KMS-11 (cell line): ENCODE data around the gene DNASE1.

Source experiments
- H2AFZ ChIP-seq: fragments of 200-600 bp; sonication (generic); 2 replicates; pipeline ENCODE4 v1.6.1; 2016; ENCODE audit warnings: antibody characterized with exemption, mixed run types, low read depth
- H3K27ac ChIP-seq: fragments of 200-600 bp; sonication (generic); 2 replicates; pipeline ENCODE4 v1.6.1; 2016; ENCODE audit warnings: mild to moderate bottlenecking, mixed run types
- H3K27me3 ChIP-seq: fragments of 200-600 bp; sonication (generic); 2 replicates; pipeline ENCODE4 v1.6.1; 2017; ENCODE audit warnings: mild to moderate bottlenecking, low read depth, mixed run types, moderate library complexity; ENCODE audit not compliant: insufficient read depth
- H3K36me3 ChIP-seq: fragments of 200-600 bp; sonication (generic); 2 replicates; pipeline ENCODE4 v1.6.1; 2017; ENCODE audit warnings: mild to moderate bottlenecking, mixed run types; ENCODE audit not compliant: insufficient read depth
- H3K4me1 ChIP-seq: fragments of 200-600 bp; sonication (generic); 2 replicates; pipeline ENCODE4 v1.6.1; 2016; ENCODE audit warnings: mild to moderate bottlenecking, low read depth, mixed run types; ENCODE audit not compliant: poor library complexity, severe bottlenecking
- H3K4me2 ChIP-seq: fragments of 200-600 bp; sonication (generic); 2 replicates; pipeline ENCODE4 v1.7.0; 2016; ENCODE audit warnings: mild to moderate bottlenecking, mixed run types
- H3K4me3 ChIP-seq: fragments of 200-600 bp; sonication (generic); IDR thresholded peaks from 2 replicates; pipeline ENCODE4 v1.6.1; 2017; ENCODE audit warnings: low read depth, low read length, mixed read lengths; ENCODE audit not compliant: insufficient read depth
- H3K79me2 ChIP-seq: fragments of 200-600 bp; sonication (generic); 2 replicates; pipeline ENCODE4 v1.6.1; 2016; ENCODE audit warnings: low read depth, mixed run types; ENCODE audit not compliant: insufficient read depth
- H3K9ac ChIP-seq: fragments of 200-600 bp; sonication (generic); 2 replicates; pipeline ENCODE4 v1.6.1; 2016; ENCODE audit warnings: mild to moderate bottlenecking, mixed run types
- H4K20me1 ChIP-seq: fragments of 200-600 bp; sonication (generic); 2 replicates; pipeline ENCODE4 v1.6.1; 2016; ENCODE audit warnings: mild to moderate bottlenecking, mixed run types; ENCODE audit not compliant: insufficient read depth
- TF ChIP-seq, protein P1 (sequence below): fragments of 200-600 bp; sonication (generic); conservative IDR thresholded peaks from 2 replicates; pipeline ENCODE4 v1.6.1; 2017; ENCODE audit warnings: low read depth, mild to moderate bottlenecking, antibody characterized with exemption, low read length, moderate library complexity, mixed read lengths

DNASE1 gene

DNA sequence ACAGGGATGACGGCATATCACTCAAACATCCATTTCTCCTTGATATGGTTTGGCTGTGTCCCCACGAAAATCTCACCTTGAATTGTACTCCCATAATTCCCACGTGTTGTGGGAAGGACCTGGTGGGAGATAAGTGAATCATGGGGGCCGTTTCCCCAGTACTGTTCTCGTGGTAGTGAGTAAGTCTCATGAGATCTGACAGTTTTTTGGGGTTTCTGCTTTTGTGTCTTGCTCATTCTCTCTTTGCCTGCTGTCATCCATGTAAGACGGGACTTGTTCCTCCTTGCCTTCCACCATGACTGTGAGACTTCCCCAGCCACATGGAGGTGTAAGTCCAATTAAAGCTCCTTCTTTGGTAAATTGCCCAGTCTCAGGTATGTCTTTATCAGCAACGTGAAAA, 32.5 kb downstream of the DNASE1 start:
- H3K27ac ChIP-seq = no peak overlapping the region
- H3K4me3 ChIP-seq = no peak overlapping the region
- no peaks in the 10 kb centered on the region for H4K20me1 ChIP-seq
- H2AFZ ChIP-seq = no peak overlapping the region
- no peaks in the 10 kb centered on the region; the same call in 1 of the 2 replicates for H3K36me3 ChIP-seq
- no peak overlapping the region for H3K4me2 ChIP-seq
- H3K9ac ChIP-seq = no peak overlapping the region
- H3K79me2 ChIP-seq = peaks cover 17% of the 10 kb centered on the region; the same call in 1 of the 2 replicates
- H3K4me1 ChIP-seq = peaks cover 25% of the 10 kb centered on the region
- TF ChIP-seq, protein P1, sequence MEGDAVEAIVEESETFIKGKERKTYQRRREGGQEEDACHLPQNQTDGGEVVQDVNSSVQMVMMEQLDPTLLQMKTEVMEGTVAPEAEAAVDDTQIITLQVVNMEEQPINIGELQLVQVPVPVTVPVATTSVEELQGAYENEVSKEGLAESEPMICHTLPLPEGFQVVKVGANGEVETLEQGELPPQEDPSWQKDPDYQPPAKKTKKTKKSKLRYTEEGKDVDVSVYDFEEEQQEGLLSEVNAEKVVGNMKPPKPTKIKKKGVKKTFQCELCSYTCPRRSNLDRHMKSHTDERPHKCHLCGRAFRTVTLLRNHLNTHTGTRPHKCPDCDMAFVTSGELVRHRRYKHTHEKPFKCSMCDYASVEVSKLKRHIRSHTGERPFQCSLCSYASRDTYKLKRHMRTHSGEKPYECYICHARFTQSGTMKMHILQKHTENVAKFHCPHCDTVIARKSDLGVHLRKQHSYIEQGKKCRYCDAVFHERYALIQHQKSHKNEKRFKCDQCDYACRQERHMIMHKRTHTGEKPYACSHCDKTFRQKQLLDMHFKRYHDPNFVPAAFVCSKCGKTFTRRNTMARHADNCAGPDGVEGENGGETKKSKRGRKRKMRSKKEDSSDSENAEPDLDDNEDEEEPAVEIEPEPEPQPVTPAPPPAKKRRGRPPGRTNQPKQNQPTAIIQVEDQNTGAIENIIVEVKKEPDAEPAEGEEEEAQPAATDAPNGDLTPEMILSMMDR = no peak
- H3K27me3 ChIP-seq = no peaks in the 10 kb centered on the region

DNA sequence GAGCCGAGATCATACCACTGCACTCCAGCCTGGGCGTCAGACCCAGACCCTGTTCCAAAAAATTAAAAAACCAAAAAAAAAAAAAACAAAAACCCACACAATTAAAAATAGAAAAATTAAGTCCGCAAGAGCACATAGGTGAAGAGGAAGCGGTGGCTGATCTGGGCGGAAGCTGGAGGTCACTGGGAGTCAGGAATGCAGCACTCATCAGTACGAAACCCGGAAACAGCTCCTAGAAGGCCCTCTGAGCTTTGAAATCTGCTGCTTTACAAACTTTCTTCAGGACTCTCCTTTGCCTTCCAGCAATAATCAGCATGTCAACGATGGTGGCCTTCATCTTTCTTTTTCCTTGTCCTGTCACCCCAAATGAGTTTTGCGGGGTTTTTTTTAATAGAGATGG, 33.3 kb downstream of the DNASE1 start:
- Histone ChIP-seq H3K27me3 (no peaks in the 10 kb centered on the region), H3K36me3 (no peaks in the 10 kb centered on the region; the same call in 1 of the 2 replicates), H3K27ac (no peak overlapping the region), H3K4me1 (peaks cover 33% of the 10 kb centered on the region), H3K79me2 (peaks cover 23% of the 10 kb centered on the region; the same call in 1 of the 2 replicates), H3K9ac (no peak overlapping the region), H4K20me1 (no peaks in the 10 kb centered on the region), H3K4me3 (no peak overlapping the region), H3K4me2 (no peak overlapping the region), H2AFZ (no peak overlapping the region)
- TF ChIP-seq, protein P1 = no peak

DNA sequence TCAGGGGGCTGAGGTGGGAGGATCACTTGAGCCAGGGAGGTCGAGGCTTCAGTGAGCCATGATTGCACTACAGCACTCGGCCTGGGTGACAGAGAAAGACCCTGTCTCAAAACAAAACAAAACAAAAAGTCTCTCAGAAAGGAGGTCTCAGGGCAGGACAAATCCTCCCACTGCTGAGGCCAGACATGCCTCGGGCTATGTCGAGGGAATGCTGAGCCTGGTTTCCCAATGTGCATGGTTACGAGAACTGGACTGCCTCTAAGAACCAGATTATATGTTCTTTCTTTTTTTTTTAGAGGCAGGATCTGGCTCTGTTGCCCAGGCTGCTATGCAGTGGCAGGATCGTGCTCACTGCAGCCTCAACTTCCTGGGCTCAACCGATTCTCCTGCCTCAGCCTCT, 35.2 kb downstream of the DNASE1 start:
- Histone ChIP-seq H2AFZ (no peak overlapping the region), H3K36me3 (no peaks in the 10 kb centered on the region; the same call in 1 of the 2 replicates), H3K9ac (no peak overlapping the region), H3K27me3 (no peaks in the 10 kb centered on the region), H4K20me1 (0 out of 2 replicates have a peak, but pooled peaks cover 3% of the 10 kb centered on the region), H3K4me1 (peaks cover 53% of the 10 kb centered on the region), H3K27ac (peak overlapping the region; percentile 67; the same call in 1 of the 2 replicates), H3K79me2 (peaks cover 41% of the 10 kb centered on the region; the same call in 1 of the 2 replicates), H3K4me2 (peak overlapping the region; percentile 85; the same call in 1 of the 2 replicates), H3K4me3 (no peak overlapping the region)
- TF ChIP-seq, protein P1 = no peak

DNA sequence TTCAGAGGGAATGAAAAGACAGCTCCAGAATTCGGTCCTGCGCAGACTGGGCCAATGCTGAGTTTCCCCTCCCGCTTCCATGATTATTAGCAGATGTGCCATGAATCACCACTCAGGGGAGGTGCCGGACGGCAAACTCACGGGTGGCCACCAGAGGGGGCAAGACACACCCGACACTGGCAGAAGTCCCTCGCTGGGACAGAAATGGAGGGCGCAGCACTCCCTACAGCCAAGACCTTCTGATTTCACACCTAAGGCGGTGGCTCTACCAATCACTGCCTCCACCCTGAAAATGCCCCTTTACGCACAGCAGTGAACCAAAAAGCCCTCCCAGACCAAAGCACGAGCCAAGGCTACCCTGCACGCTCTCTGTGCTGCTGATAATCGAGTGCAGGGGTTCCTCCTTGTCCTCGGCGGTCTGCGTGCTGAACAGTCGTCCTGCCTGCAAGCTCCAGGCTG, 36.0 kb downstream of the DNASE1 start:
- Histone ChIP-seq H3K4me3 (peak overlapping the region; percentile 42), H4K20me1 (0 out of 2 replicates have a peak, but pooled peaks cover 4% of the 10 kb centered on the region), H3K27ac (peak overlapping the region; percentile 67), H3K4me2 (peak overlapping the region; percentile 85), H3K4me1 (peaks cover 60% of the 10 kb centered on the region), H3K36me3 (no peaks in the 10 kb centered on the region; the same call in 1 of the 2 replicates), H3K79me2 (peaks cover 49% of the 10 kb centered on the region; the same call in 1 of the 2 replicates), H2AFZ (peak overlapping the region; percentile 15; the same call in 1 of the 2 replicates), H3K27me3 (no peaks in the 10 kb centered on the region), H3K9ac (peak overlapping the region; percentile 40; the same call in 1 of the 2 replicates)
- TF ChIP-seq, protein P1 = peak; percentile 96
